GM12878 (cell line): ENCODE measurements around the gene SETBP1. TPM values are rescaled to one million over a fixed set of nuclear protein-coding genes. Genes with fewer than 3 reads are reported as not detected.

Source experiments
- ATAC-seq: fragments of 200-7000 bp; cut with Tn5 transposase; 3 replicates; pipeline ENCODE4 v1.9.1; 2020; ENCODE audit warnings: mild to moderate bottlenecking, moderate library complexity
- BruUV-seq: library from RNA; stranded (reverse); fragments of 400-500 nt; replicated peaks from 2 replicates; lab custom pipeline; 2021; lab: Mats Ljungman, UMichigan
- CTCF ChIA-PET: fragments of 300-600 bp; sonication (Branson Sonifier 250); formaldehyde crosslinking; extraction: SDS; loops from one replicate; lab custom pipeline; 2021; ENCODE audit warnings: inconsistent platforms; lab: Yijun Ruan, JAX
- POLR2A ChIA-PET: fragments of 350-600 bp; formaldehyde crosslinking; extraction: SDS; loops from one replicate; lab custom pipeline; 2021; ENCODE audit warnings: inconsistent platforms; lab: Charles Lee
- RAD21 ChIA-PET: fragments of 300-600 bp; sonication (Branson Sonifier 250); formaldehyde crosslinking; loops from one replicate; lab custom pipeline; 2023; ENCODE audit warnings: antibody characterized with exemption; ENCODE audit not compliant: unreplicated experiment; lab: Charles Lee
- SMC1A ChIA-PET: fragments of 300-600 bp; sonication (Branson Sonifier 250); formaldehyde crosslinking; loops from one replicate; lab custom pipeline; 2023; ENCODE audit not compliant: unreplicated experiment, uncharacterized antibody; lab: Charles Lee
- DNase-seq: peaks from one replicate; pipeline ENCODE4 v3.0.0-alpha.2; 2011; ENCODE audit warnings: low read depth, low spot score
- FAIRE-seq: peaks from 3 replicates; lab custom pipeline; 2011; peaks lifted over from hg19 to GRCh38; lab: Jason Lieb, UNC
- H2AFZ ChIP-seq: 2 replicates; pipeline ENCODE4 v1.6.0; 2011; ENCODE audit warnings: low read depth, low read length, control low read depth; ENCODE audit not compliant: control insufficient read depth
- H3K27ac ChIP-seq: 2 replicates; pipeline ENCODE4 v1.5.1; 2011; ENCODE audit warnings: control low read depth; ENCODE audit not compliant: control insufficient read depth, insufficient read depth
- H3K27me3 ChIP-seq, 2 experiments: replicated peaks in 1 of 2; 2 replicates each; pipeline versions ENCODE4 v1.6.0 to v1.6.1; 2011; ENCODE audit warnings: low read length in 1 of 2; ENCODE audit not compliant: control insufficient read depth in 2 of 2, insufficient read depth in 2 of 2
- H3K36me3 ChIP-seq, 2 experiments: 2 replicates each; pipeline ENCODE4 v1.5.1; 2011; ENCODE audit warnings: low read length in 1 of 2; ENCODE audit not compliant: control insufficient read depth in 2 of 2, insufficient read depth in 2 of 2
- H3K4me1 ChIP-seq: 2 replicates; pipeline ENCODE4 v1.6.1; 2011; ENCODE audit warnings: mild to moderate bottlenecking, low read length, moderate library complexity, mixed read lengths; ENCODE audit not compliant: control insufficient read depth, insufficient read depth
- H3K4me2 ChIP-seq: 2 replicates; pipeline ENCODE4 v1.6.0; 2011; ENCODE audit warnings: control low read depth; ENCODE audit not compliant: control insufficient read depth, insufficient read depth
- H3K4me3 ChIP-seq: fragments of 200-600 bp; sonication (generic); 2 replicates; pipeline ENCODE4 v1.5.1; 2016
- H3K79me2 ChIP-seq: 2 replicates; pipeline ENCODE4 v1.6.0; 2011; ENCODE audit warnings: low read length; ENCODE audit not compliant: control insufficient read depth, insufficient read depth
- H3K9ac ChIP-seq: 2 replicates; pipeline ENCODE4 v1.8.0; 2011; ENCODE audit warnings: low read length, control low read depth, mixed read lengths; ENCODE audit not compliant: control insufficient read depth, insufficient read depth
- H3K9me3 ChIP-seq: replicated peaks from 3 replicates; pipeline ENCODE4 v1.5.1; 2011; ENCODE audit warnings: mild to moderate bottlenecking, low read length; ENCODE audit not compliant: control insufficient read depth, insufficient read depth
- H4K20me1 ChIP-seq: 2 replicates; pipeline ENCODE4 v1.6.0; 2011; ENCODE audit not compliant: control insufficient read depth, insufficient read depth
- BCLAF1 ChIP-seq: fragments of 450-650 bp; IDR thresholded peaks from 2 replicates; pipeline ENCODE4 v1.6.1; 2017; ENCODE audit warnings: antibody characterized with exemption, mild to moderate bottlenecking, moderate library complexity
- BRCA1 ChIP-seq: IDR thresholded peaks from 2 replicates; pipeline ENCODE4 v1.6.1; 2011; ENCODE audit warnings: low read depth, low read length, improper control_type of control experiment
- ESRRA ChIP-seq: IDR thresholded peaks from 2 replicates; pipeline ENCODE4 v1.6.1; 2012; ENCODE audit warnings: mild to moderate bottlenecking, low read length, improper control_type of control experiment
- FOS ChIP-seq: IDR thresholded peaks from 3 replicates; pipeline ENCODE4 v1.6.1; 2011; ENCODE audit warnings: borderline replicate concordance; ENCODE audit not compliant: insufficient read length; ENCODE audit errors: extremely low read depth
- IKZF2 ChIP-seq, 2 experiments: fragments of 450-650 bp; IDR thresholded peaks; 2 replicates each; pipeline ENCODE4 v1.6.1; 2017; ENCODE audit warnings: mild to moderate bottlenecking in 2 of 2, moderate library complexity in 2 of 2
- PAX5 ChIP-seq: IDR thresholded peaks from 2 replicates; pipeline ENCODE4 v1.6.1; 2011; ENCODE audit warnings: low read depth, low read length, borderline replicate concordance
- RELB ChIP-seq: fragments of 450-650 bp; IDR thresholded peaks from 2 replicates; pipeline ENCODE4 v1.6.1; 2017; ENCODE audit warnings: low read depth, mild to moderate bottlenecking, moderate library complexity
- SREBF1 ChIP-seq: IDR thresholded peaks from 2 replicates; pipeline ENCODE4 v1.6.1; 2012; ENCODE audit warnings: mild to moderate bottlenecking, low read length
- TAF1 ChIP-seq: IDR thresholded peaks from 2 replicates; pipeline ENCODE4 v1.6.1; 2011; ENCODE audit warnings: mild to moderate bottlenecking, low read depth, low read length, borderline replicate concordance
- USF2 ChIP-seq: IDR thresholded peaks from 2 replicates; pipeline ENCODE4 v1.6.1; 2011; ENCODE audit warnings: low read depth, low read length, improper control_type of control experiment, borderline replicate concordance
- ZNF384 ChIP-seq: IDR thresholded peaks from 2 replicates; pipeline ENCODE4 v1.6.1; 2012; ENCODE audit warnings: low read depth, mild to moderate bottlenecking, low read length, improper control_type of control experiment, borderline replicate concordance
- ZNF687 ChIP-seq: fragments of 450-650 bp; IDR thresholded peaks from 2 replicates; pipeline ENCODE4 v1.6.1; 2017; ENCODE audit warnings: mild to moderate bottlenecking, moderate library complexity
- ZZZ3 ChIP-seq: IDR thresholded peaks from 2 replicates; pipeline ENCODE4 v1.6.1; 2011; ENCODE audit warnings: low read depth; ENCODE audit not compliant: control insufficient read depth, insufficient read length
- WGBS: methylation state at CpG from one replicate; pipeline ENCODE4 v1.1.6; 2016; ENCODE audit warnings: low lambda C conversion rate; ENCODE audit not compliant: insufficient replicate concordance, insufficient coverage; ENCODE audit errors: missing lambda C conversion rate; 5-methylcytosine and 5-hydroxymethylcytosine counted together
- in situ Hi-C: fragments of 300-500 bp; cut with MboI; formaldehyde crosslinking; loops from 9 replicates; pipeline ENCODE4 v1.14.3; 2018; ENCODE audit warnings: mixed read lengths
- intact Hi-C: fragments of 100-400 bp; cut with micrococcal nuclease; formaldehyde crosslinking; loops from one replicate; pipeline ENCODE4 v1.14.2; 2022; ENCODE audit not compliant: unreplicated experiment
- polyA plus RNA-seq, 11 experiments: library from polyadenylated mRNA; depleted of rRNA in 4 of 11; unstranded in 6 of 11; stranded (reverse) in 5 of 11; fragments of >200 nt; fragmentation: Nextera tagmentation in 4 of 11; fragmentation: Illumina TruSeq in 1 of 11; extraction: Ambion mirVana in 4 of 11; extraction: Trizol in 1 of 11; gene quantifications; 1 replicate in 1 of 11; 2 replicates in 10 of 11; pipeline versions ENCODE4 v1.2.1 to v1.2.3, GENCODE V29; 2011 to 2016; ENCODE audit warnings: inconsistent platforms in 2 of 11, missing spikeins in 2 of 11, low read depth in 1 of 11
- total RNA-seq, 4 experiments: library from RNA; depleted of rRNA in 3 of 4; stranded (reverse); fragments of >200 nt in 3 of 4; fragmentation: Illumina TruSeq in 1 of 4; extraction: Trizol in 1 of 4; gene quantifications; 2 replicates each; pipeline versions ENCODE4 v1.2.1 to v1.2.3, GENCODE V29; 2013 to 2021

Gene SETBP1
- total and polyA plus RNA-seq, 10 of the 15 experiments (the other 5 are each of a cell fraction or from before 2014, with no cell fraction given) = 0.99 to 29.7 (median 8.3) TPM

- no peak overlapping the region for H3K27ac ChIP-seq
- H3K9ac ChIP-seq = no peak overlapping the region
- no peaks in the 10 kb centered on the region for H3K4me1 ChIP-seq
- FAIRE-seq = no peak
- RAD21 ChIA-PET = no interaction called here
- H3K79me2 ChIP-seq = no peaks in the 10 kb centered on the region
- no peaks in the 10 kb centered on the region for H3K27me3 ChIP-seq
- CTCF ChIA-PET = interaction anchor here (1.0 to 1.2 kb wide), 3 partner anchors 10 to 440 kb away, joined by 3 read pairs; no protein-coding TSS in a partner anchor
- POLR2A ChIA-PET = no interaction called here
- no peaks in the 10 kb centered on the region for H3K9me3 ChIP-seq
- H2AFZ ChIP-seq = no peak overlapping the region
- ATAC-seq = no peak
- no peak for TF ChIP-seq USF2
- TF ChIP-seq ZZZ3 = no peak
- TF ChIP-seq ZNF384 = no peak
- no peak for TF ChIP-seq SREBF1
- no peak for TF ChIP-seq PAX5
- no peak for TF ChIP-seq ZNF687
- TF ChIP-seq BCLAF1 = no peak
- no peak for TF ChIP-seq TAF1
- TF ChIP-seq BRCA1 = no peak
- TF ChIP-seq ESRRA = no peak
- no peak for TF ChIP-seq RELB
- no peak for TF ChIP-seq IKZF2 (IDR thresholded peaks at IDR 0.05)
- no peak for TF ChIP-seq FOS
- TF ChIP-seq, all 136 proteins: peak for 0
- no peak for DNase-seq
- SMC1A ChIA-PET = interaction anchor here (1.2 kb wide), 1 partner anchor 239 kb away, joined by 3 read pairs; no protein-coding TSS in a partner anchor
- no TSS peak for BruUV-seq
- H3K4me3 ChIP-seq = no peak overlapping the region
- no peak overlapping the region for H3K4me2 ChIP-seq
- H4K20me1 ChIP-seq = no peaks in the 10 kb centered on the region
- H3K36me3 ChIP-seq = no peaks in the 10 kb centered on the region; a peak in 1 of 4 replicates
- WGBS = 86% methylated on average over 1 of the region's 1 CpG
- in situ Hi-C loops = loop anchor here (25.0 kb wide), 1 partner anchor 193 kb away; no protein-coding TSS in a partner anchor
- intact Hi-C loops = no loop called here
Observed at GRCh38 chr18:45019469-45019868, 338.8 kb downstream of the SETBP1 start.
